BLaER1 treated with 17β-estradiol and CSF1 and Interleukin-3, amounts not matched to agents 10 nM and 100 nM (cell line): Measurements from ENCODE around the gene PRPF19.

Source experiments
- H3K27ac ChIP-seq, 11 experiments: shearing (Covaris generic); formaldehyde crosslinking; 2 replicates each; pipeline ENCODE4 v1.8.1; 2022
- H3K27me3 ChIP-seq, 11 experiments: shearing (Covaris generic); formaldehyde crosslinking; 2 replicates each; pipeline ENCODE4 v1.8.1; 2022
- H3K36me3 ChIP-seq, 11 experiments: shearing (Covaris generic); formaldehyde crosslinking; 2 replicates each; pipeline ENCODE4 v1.8.1; 2022
- H3K4me1 ChIP-seq, 10 experiments: shearing (Covaris generic); formaldehyde crosslinking; 2 replicates each; pipeline ENCODE4 v1.8.1; 2022
- H3K4me2 ChIP-seq, 11 experiments: shearing (Covaris generic); formaldehyde crosslinking; 2 replicates each; pipeline ENCODE4 v1.8.1; 2022
- H3K4me3 ChIP-seq, 10 experiments: shearing (Covaris generic); formaldehyde crosslinking; 2 replicates each; pipeline ENCODE4 v1.8.1; 2022
- H3K9ac ChIP-seq, 11 experiments: shearing (Covaris generic); formaldehyde crosslinking; 2 replicates each; pipeline ENCODE4 v1.8.1; 2022
- H3K9me3 ChIP-seq, 11 experiments: shearing (Covaris generic); formaldehyde crosslinking; replicated peaks in 1 of 11; 2 replicates each; pipeline ENCODE4 v1.8.1; 2022
- H4K20me1 ChIP-seq, 11 experiments: shearing (Covaris generic); formaldehyde crosslinking; 2 replicates each; pipeline ENCODE4 v1.8.1; 2022
- Cebpa-rat ChIP-seq, 11 experiments: shearing (Covaris generic); IDR thresholded peaks; 2 replicates each; pipeline ENCODE4 v1.8.1; 2022

PRPF19 gene

GRCh38 chr11:60930394-60930793 lies 24.0 kb upstream of the PRPF19 start:
- H3K9me3 ChIP-seq: no peaks in the 10 kb centered on the region
- peaks cover 0 to 15% (median 0%) of the 10 kb centered on the region in 11 experiments; a peak in 4 of 22 replicates for H3K36me3 ChIP-seq
- no peak overlapping the region for H3K9ac ChIP-seq

DNA sequence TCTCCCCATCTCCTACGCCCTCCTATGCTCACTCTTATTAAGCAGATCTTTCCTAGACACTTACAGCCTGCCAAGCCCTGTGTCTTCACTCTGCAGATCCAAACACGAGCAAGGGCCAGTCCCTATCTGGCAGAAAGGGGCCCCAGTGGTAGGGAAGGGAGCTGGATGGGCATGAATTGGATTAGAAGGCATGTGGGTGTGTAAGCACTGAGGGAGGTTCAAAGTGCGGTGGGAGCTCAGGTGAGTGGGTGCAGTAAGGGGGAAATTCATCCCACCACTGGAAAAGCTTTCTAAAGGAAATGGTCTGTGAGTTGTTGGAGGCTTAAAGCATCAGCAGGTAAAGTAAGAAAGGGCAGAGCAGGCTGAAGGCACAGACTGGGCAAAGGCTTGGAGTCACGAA lies 23.4 kb upstream of the PRPF19 start:
- Histone ChIP-seq H3K36me3 (peaks cover 0 to 15% (median 0%) of the 10 kb centered on the region in 11 experiments; a peak in 4 of 22 replicates), H3K27ac (no peak overlapping the region), H3K4me2 (no peak overlapping the region), H3K9ac (no peak overlapping the region), H3K4me3 (no peak overlapping the region), H4K20me1 (peaks cover under 1 to 44% (median 14%) of the 10 kb centered on the region in 11 experiments; a peak in 16 of 22 replicates), H3K9me3 (no peaks in the 10 kb centered on the region), H3K27me3 (peaks cover 14 to 31% (median 21%) of the 10 kb centered on the region in 11 experiments), H3K4me1 (peaks cover 29 to 50% (median 40%) of the 10 kb centered on the region in 10 experiments)
- no peak for TF ChIP-seq Cebpa-rat (IDR thresholded peaks at IDR 0.05)

More at GRCh38 chr11:60930394-60930793, 24.0 kb upstream of the PRPF19 start:
- H3K4me3 ChIP-seq: no peak overlapping the region
- H3K4me2 ChIP-seq: no peak overlapping the region
- H3K27ac ChIP-seq: no peak overlapping the region
- peaks cover 22 to 43% (median 34%) of the 10 kb centered on the region in 10 experiments for H3K4me1 ChIP-seq
- H4K20me1 ChIP-seq: peaks cover 0 to 44% (median 8%) of the 10 kb centered on the region in 11 experiments; a peak in 15 of 22 replicates
- peaks cover 7 to 25% (median 15%) of the 10 kb centered on the region in 11 experiments for H3K27me3 ChIP-seq
- TF ChIP-seq Cebpa-rat (IDR thresholded peaks at IDR 0.05): no peak

- no peak overlapping the region for H3K4me3 ChIP-seq
- 0 out of 22 replicates have a peak overlapping the region, but pooled peaks of 1 of the 11 experiments have one; percentile 56 for H3K4me2 ChIP-seq
- TF ChIP-seq Cebpa-rat (IDR thresholded peaks at IDR 0.05): no peak
- H3K4me1 ChIP-seq: peaks cover 39 to 61% (median 48%) of the 10 kb centered on the region in 10 experiments
- H3K36me3 ChIP-seq: peaks cover 0 to 16% (median 2%) of the 10 kb centered on the region in 11 experiments; a peak in 13 of 22 replicates
- peaks cover 0 to 45% (median 26%) of the 10 kb centered on the region in 11 experiments; a peak in 19 of 22 replicates for H4K20me1 ChIP-seq
- H3K9ac ChIP-seq: 0 out of 22 replicates have a peak overlapping the region, but pooled peaks of 1 of the 11 experiments have one; percentile 18
- no peak overlapping the region for H3K27ac ChIP-seq
- H3K27me3 ChIP-seq: peaks cover 26 to 43% (median 33%) of the 10 kb centered on the region in 11 experiments
- H3K9me3 ChIP-seq: no peaks in the 10 kb centered on the region
Measured at GRCh38 chr11:60928563-60929001, 22.2 kb upstream of the PRPF19 start.

DNA sequence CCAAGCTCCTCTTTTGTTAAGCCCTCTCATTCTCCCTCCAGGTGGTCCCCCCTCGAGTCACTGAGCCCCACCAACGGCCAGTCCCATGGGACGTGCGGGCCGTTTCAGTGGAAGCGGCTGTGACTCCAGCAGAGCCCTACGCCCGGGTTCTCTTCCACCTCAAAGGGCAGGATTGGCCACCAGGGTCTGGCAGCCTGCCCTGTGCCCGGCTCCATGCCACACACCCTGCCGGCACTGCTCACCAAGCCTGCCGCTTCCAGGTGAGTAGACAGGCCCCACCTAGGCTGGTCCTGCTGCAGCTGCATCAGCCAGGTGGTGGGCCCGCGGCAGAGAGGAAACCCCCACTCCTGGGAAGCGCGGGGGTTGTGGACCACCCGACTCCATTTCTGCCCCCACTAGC lies 21.2 kb upstream of the PRPF19 start:
- Histone ChIP-seq H3K27me3 (peaks cover 35 to 52% (median 43%) of the 10 kb centered on the region in 11 experiments), H3K27ac (no peak overlapping the region), H4K20me1 (peaks cover 8 to 54% (median 35%) of the 10 kb centered on the region in 11 experiments; a peak in 20 of 22 replicates), H3K9me3 (no peaks in the 10 kb centered on the region), H3K4me1 (peaks cover 36 to 68% (median 56%) of the 10 kb centered on the region in 10 experiments), H3K4me3 (no peak overlapping the region), H3K36me3 (peaks cover 7 to 26% (median 12%) of the 10 kb centered on the region in 11 experiments; a peak in 20 of 22 replicates), H3K9ac (no peak overlapping the region; a peak in 1 of 22 replicates), H3K4me2 (peak overlapping the region in 7 of 11 experiments; percentile 0 to 59 (median 49); a peak in 12 of 22 replicates)
- TF ChIP-seq Cebpa-rat (IDR thresholded peaks at IDR 0.05): no peak

- peaks cover 8 to 58% (median 40%) of the 10 kb centered on the region in 11 experiments; a peak in 20 of 22 replicates for H4K20me1 ChIP-seq
- no peaks in the 10 kb centered on the region for H3K9me3 ChIP-seq
- H3K36me3 ChIP-seq: peaks cover 12 to 30% (median 17%) of the 10 kb centered on the region in 11 experiments
Measured at GRCh38 chr11:60927061-60927592, 20.7 kb upstream of the PRPF19 start.

DNA sequence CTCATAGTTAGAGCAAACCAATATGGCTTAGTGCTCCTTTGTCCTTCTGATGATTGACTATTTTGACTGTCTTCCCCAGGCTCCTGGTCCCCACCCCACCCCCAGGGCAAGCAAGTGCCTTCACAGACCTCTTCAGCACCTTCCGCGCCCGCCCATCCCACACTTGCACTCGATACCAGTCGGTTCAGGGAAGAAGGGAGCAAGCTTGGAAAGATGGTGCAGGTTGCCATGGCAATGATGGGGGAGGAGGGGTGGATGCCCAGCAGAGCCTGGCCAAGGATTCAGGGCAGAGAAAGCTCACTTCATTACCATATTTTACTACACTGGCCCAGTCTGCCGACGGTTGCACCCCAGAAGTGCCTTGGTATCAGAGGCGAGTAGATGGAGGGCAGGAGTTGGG lies 20.1 kb upstream of the PRPF19 start:
- Histone ChIP-seq H3K36me3 (peaks cover 18 to 30% (median 23%) of the 10 kb centered on the region in 11 experiments), H3K4me1 (peaks cover 27 to 68% (median 53%) of the 10 kb centered on the region in 10 experiments), H3K9ac (no peak overlapping the region), H3K4me2 (no peak overlapping the region), H3K4me3 (no peak overlapping the region), H3K27me3 (peaks cover 36 to 59% (median 49%) of the 10 kb centered on the region in 11 experiments), H3K9me3 (no peaks in the 10 kb centered on the region), H3K27ac (no peak overlapping the region), H4K20me1 (peaks cover 8 to 65% (median 46%) of the 10 kb centered on the region in 11 experiments; a peak in 20 of 22 replicates)
- TF ChIP-seq Cebpa-rat (IDR thresholded peaks at IDR 0.05): no peak

More at GRCh38 chr11:60927061-60927592, 20.7 kb upstream of the PRPF19 start:
- Histone ChIP-seq H3K4me1 (peaks cover 31 to 68% (median 56%) of the 10 kb centered on the region in 10 experiments), H3K9ac (no peak overlapping the region), H3K4me3 (no peak overlapping the region), H3K4me2 (peak overlapping the region in 7 of 11 experiments; percentile 0 to 59 (median 49); a peak in 13 of 22 replicates), H3K27me3 (peaks cover 36 to 54% (median 47%) of the 10 kb centered on the region in 11 experiments), H3K27ac (no peak overlapping the region)
- no peak for TF ChIP-seq Cebpa-rat (IDR thresholded peaks at IDR 0.05)

GRCh38 chr11:60925868-60926267 lies 19.5 kb upstream of the PRPF19 start:
- H3K4me2 ChIP-seq: peak overlapping the region; percentile 77 to 99 (median 95)
- no peak overlapping the region for H3K27ac ChIP-seq
- peaks cover 8 to 71% (median 53%) of the 10 kb centered on the region in 11 experiments; a peak in 20 of 22 replicates for H4K20me1 ChIP-seq
- H3K36me3 ChIP-seq: peaks cover 24 to 30% (median 29%) of the 10 kb centered on the region in 11 experiments
- H3K4me3 ChIP-seq: peak overlapping the region in 3 of 10 experiments; percentile 74 to 75 (median 74); a peak in 3 of 20 replicates
- no peaks in the 10 kb centered on the region for H3K9me3 ChIP-seq
- peaks cover 26 to 65% (median 52%) of the 10 kb centered on the region in 10 experiments; a peak in 19 of 20 replicates for H3K4me1 ChIP-seq
- H3K27me3 ChIP-seq: peaks cover 36 to 62% (median 49%) of the 10 kb centered on the region in 11 experiments
- TF ChIP-seq Cebpa-rat (IDR thresholded peaks at IDR 0.05): no peak
- peak overlapping the region in 2 of 11 experiments; percentile 74 to 76; a peak in 1 of 22 replicates for H3K9ac ChIP-seq

DNA sequence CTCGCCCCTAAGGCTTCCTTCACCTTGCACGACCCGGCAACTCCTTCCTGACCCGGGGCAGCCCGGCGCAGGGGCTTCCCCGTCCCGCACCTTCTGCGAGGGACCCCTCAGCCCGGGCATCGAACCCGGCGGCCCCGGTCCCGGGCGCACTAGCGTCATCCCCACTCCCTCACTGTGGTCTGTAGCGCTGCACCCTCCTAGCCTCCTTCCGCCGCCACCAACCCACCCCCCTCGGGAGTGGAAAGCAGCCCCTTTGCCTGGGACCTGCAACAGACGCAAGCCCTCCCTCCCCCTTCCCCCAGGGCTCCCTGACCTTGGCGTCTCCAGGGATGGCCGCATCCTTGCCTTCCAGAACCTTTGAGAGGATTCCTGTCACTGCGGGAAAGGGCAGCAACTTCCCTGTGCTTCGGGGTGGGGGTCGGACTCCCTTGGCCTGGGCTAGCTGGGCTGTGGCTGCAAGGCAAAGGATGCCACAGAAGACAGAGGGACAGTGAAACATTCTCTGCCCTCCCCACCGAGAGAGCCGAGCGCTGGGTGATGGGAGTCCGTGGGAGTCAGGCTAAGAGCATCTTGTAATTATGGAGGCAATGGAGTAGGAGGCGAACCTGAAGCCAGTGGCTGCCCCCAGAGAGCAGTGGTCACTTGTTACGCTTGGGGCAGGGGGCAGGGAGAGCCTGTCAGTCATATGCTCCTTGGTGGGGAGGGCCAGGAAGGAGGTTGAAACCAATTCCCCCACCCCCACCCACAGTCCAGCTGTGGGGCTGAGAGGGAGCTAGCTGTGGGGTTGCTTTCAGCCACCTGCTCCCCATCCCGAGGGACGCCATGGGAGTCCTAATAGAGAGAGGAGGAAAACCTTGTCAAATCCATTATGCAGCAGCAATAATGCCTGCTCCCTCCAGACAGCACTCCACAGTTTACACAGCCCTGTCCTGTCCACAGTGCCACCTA lies 18.8 kb upstream of the PRPF19 start:
- H3K4me2 ChIP-seq: peak overlapping the region; percentile 77 to 99 (median 95)
- H3K4me3 ChIP-seq: peak overlapping the region; percentile 60 to 75 (median 70)
- H3K4me1 ChIP-seq: peaks cover 31 to 65% (median 52%) of the 10 kb centered on the region in 10 experiments
- H3K9me3 ChIP-seq: no peaks in the 10 kb centered on the region
- H3K27me3 ChIP-seq: peaks cover 36 to 62% (median 49%) of the 10 kb centered on the region in 11 experiments
- H3K9ac ChIP-seq: peak overlapping the region; percentile 63 to 79 (median 72)
- peaks cover 8 to 77% (median 60%) of the 10 kb centered on the region in 11 experiments; a peak in 20 of 22 replicates for H4K20me1 ChIP-seq
- H3K27ac ChIP-seq: peak overlapping the region in 6 of 11 experiments; percentile 31 to 58 (median 50); a peak in 8 of 22 replicates
- H3K36me3 ChIP-seq: peaks cover 31 to 37% (median 35%) of the 10 kb centered on the region in 11 experiments
- TF ChIP-seq Cebpa-rat (IDR thresholded peaks at IDR 0.05): no peak
